Measurements from ENCODE around the gene G2E3. TPM values are rescaled to one million over a fixed set of nuclear protein-coding genes. Genes with fewer than 3 reads are reported as not detected.

G2E3 gene
- total RNA-seq, 1 experiment from 2014 or later: 51.5 TPM

- ChIA-PET CTCF (no interaction called here), POLR2A (ENCODE audit: low non-redundant PET) (no interaction called here)
- Histone ChIP-seq H3K36me3 (ENCODE audit: insufficient read depth, low read length, poor library complexity, severe bottlenecking) (no peaks in the 10 kb centered on the region), H3K4me3 (ENCODE audit: low read depth, low read length, poor library complexity, severe bottlenecking) (no peak overlapping the region), H3K27me3 (replicated peaks; ENCODE audit: insufficient read depth, low read depth, low read length, poor library complexity) (no peaks in the 10 kb centered on the region), H3K9me3 (ENCODE audit: low read depth, low read length, poor library complexity, severe bottlenecking) (no peaks in the 10 kb centered on the region), H3K27ac (ENCODE audit: low read depth, low read length, poor library complexity, severe bottlenecking) (no peak overlapping the region), H3K4me1 (ENCODE audit: insufficient read depth, low read length, poor library complexity, severe bottlenecking) (no peaks in the 10 kb centered on the region)
- DNase-seq (ENCODE audit: low spot score): no peak
- TF ChIP-seq, protein P1, sequence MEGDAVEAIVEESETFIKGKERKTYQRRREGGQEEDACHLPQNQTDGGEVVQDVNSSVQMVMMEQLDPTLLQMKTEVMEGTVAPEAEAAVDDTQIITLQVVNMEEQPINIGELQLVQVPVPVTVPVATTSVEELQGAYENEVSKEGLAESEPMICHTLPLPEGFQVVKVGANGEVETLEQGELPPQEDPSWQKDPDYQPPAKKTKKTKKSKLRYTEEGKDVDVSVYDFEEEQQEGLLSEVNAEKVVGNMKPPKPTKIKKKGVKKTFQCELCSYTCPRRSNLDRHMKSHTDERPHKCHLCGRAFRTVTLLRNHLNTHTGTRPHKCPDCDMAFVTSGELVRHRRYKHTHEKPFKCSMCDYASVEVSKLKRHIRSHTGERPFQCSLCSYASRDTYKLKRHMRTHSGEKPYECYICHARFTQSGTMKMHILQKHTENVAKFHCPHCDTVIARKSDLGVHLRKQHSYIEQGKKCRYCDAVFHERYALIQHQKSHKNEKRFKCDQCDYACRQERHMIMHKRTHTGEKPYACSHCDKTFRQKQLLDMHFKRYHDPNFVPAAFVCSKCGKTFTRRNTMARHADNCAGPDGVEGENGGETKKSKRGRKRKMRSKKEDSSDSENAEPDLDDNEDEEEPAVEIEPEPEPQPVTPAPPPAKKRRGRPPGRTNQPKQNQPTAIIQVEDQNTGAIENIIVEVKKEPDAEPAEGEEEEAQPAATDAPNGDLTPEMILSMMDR (conservative IDR thresholded peaks at IDR 0.05; ENCODE audit: low read depth, low read length): no peak
- TF ChIP-seq EZH2 (IDR thresholded peaks at IDR 0.05; ENCODE audit: borderline replicate concordance, low read depth, low read length, poor library complexity, severe bottlenecking): no peak
- no TSS peak for BruUV-seq (replicated peaks)
- intact Hi-C loops (cut with micrococcal nuclease; ENCODE audit: unreplicated experiment): loop anchor here (10.0 kb wide), 1 partner anchor 1771 kb away; no protein-coding TSS in a partner anchor
Measured at GRCh38 chr14:30525833-30526232, 33.1 kb upstream of the G2E3 start.

- intact Hi-C loops (cut with micrococcal nuclease; ENCODE audit: unreplicated experiment): loop anchor here (10.0 kb wide), 1 partner anchor 1772 kb away; no protein-coding TSS in a partner anchor
- CTCF ChIA-PET: no interaction called here
- H3K36me3 ChIP-seq (ENCODE audit: insufficient read depth, low read length, poor library complexity, severe bottlenecking): no peaks in the 10 kb centered on the region
- H3K27me3 ChIP-seq (replicated peaks; ENCODE audit: insufficient read depth, low read depth, low read length, poor library complexity): no peaks in the 10 kb centered on the region
- no peaks in the 10 kb centered on the region for H3K9me3 ChIP-seq (ENCODE audit: low read depth, low read length, poor library complexity, severe bottlenecking)
- H3K4me1 ChIP-seq (ENCODE audit: insufficient read depth, low read length, poor library complexity, severe bottlenecking): no peaks in the 10 kb centered on the region
- no peak for DNase-seq (ENCODE audit: low spot score)
- POLR2A ChIA-PET (ENCODE audit: low non-redundant PET): no interaction called here
- BruUV-seq (replicated peaks): no TSS peak
- H3K4me3 ChIP-seq (ENCODE audit: low read depth, low read length, poor library complexity, severe bottlenecking): no peak overlapping the region
- no peak for TF ChIP-seq EZH2 (IDR thresholded peaks at IDR 0.05; ENCODE audit: borderline replicate concordance, low read depth, low read length, poor library complexity, severe bottlenecking)
- TF ChIP-seq, protein P1 (conservative IDR thresholded peaks at IDR 0.05; ENCODE audit: low read depth, low read length): no peak
- no peak overlapping the region for H3K27ac ChIP-seq (ENCODE audit: low read depth, low read length, poor library complexity, severe bottlenecking)
Measured at GRCh38 chr14:30527196-30527595, 31.8 kb upstream of the G2E3 start.

DNA sequence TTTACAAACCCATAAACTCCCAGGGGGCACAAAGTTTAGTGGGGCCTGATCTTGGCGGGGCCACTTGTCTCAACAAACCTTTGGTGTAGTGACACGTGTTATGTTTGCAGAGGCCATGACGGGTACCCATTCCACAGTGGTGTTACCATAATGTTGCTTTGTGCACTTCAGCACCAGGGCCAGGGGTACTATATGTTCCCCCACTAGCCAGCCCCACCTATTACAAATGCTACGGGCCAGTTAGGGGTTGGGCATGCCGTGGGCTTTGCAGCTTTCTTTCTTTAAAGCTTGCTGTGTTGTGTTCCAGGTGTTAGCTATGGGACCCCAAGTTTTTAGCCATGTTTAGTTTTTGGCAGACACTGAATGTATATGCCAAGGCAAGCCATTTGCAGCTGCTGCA, 30.8 kb upstream of the G2E3 start:
- POLR2A ChIA-PET (ENCODE audit: low non-redundant PET): no interaction called here
- no peak for TF ChIP-seq EZH2 (IDR thresholded peaks at IDR 0.05; ENCODE audit: borderline replicate concordance, low read depth, low read length, poor library complexity, severe bottlenecking)
- TF ChIP-seq, protein P1 (conservative IDR thresholded peaks at IDR 0.05; ENCODE audit: low read depth, low read length): no peak
- Histone ChIP-seq H3K9me3 (ENCODE audit: low read depth, low read length, poor library complexity, severe bottlenecking) (no peaks in the 10 kb centered on the region), H3K36me3 (ENCODE audit: insufficient read depth, low read length, poor library complexity, severe bottlenecking) (no peaks in the 10 kb centered on the region), H3K4me1 (ENCODE audit: insufficient read depth, low read length, poor library complexity, severe bottlenecking) (no peaks in the 10 kb centered on the region), H3K4me3 (ENCODE audit: low read depth, low read length, poor library complexity, severe bottlenecking) (no peak overlapping the region), H3K27ac (ENCODE audit: low read depth, low read length, poor library complexity, severe bottlenecking) (no peak overlapping the region), H3K27me3 (replicated peaks; ENCODE audit: insufficient read depth, low read depth, low read length, poor library complexity) (no peaks in the 10 kb centered on the region)
- intact Hi-C loops (cut with micrococcal nuclease; ENCODE audit: unreplicated experiment): loop anchor here (10.0 kb wide), 1 partner anchor 1773 kb away; no protein-coding TSS in a partner anchor
- peak; percentile 7 for DNase-seq (ENCODE audit: low spot score)
- BruUV-seq (replicated peaks): no TSS peak
- CTCF ChIA-PET: no interaction called here
